HG03565 (cell line): ENCODE data around the gene THOC6.

Source experiments
- ATAC-seq: cut with Tn5 transposase; IDR thresholded peaks from one replicate; pipeline ENCODE4 v1.9.1; 2021; ENCODE audit warnings: mild to moderate bottlenecking, moderate library complexity; ENCODE audit not compliant: unreplicated experiment

Gene THOC6

GRCh38 chr16:3023669-3024478, at the start of gene THOC6, which contains the start of gene HCFC1R1:
TSS of gene THOC6 (plus strand) at chr16:3024035. CDS start at chr16:3024327, 292 bp downstream.
TSS of gene HCFC1R1 (minus strand) at chr16:3023942. CDS start at chr16:3023941, 1 bp downstream.
- ATAC-seq: peak; percentile 71

GRCh38 chr16:2974319-2975056, 49.3 kb upstream of the THOC6 start:
- ATAC-seq: no peak

GRCh38 chr16:2975161-2975795, 48.6 kb upstream of the THOC6 start:
- ATAC-seq: no peak

- no peak for ATAC-seq
These were observed 47.6 kb upstream of the THOC6 start for GRCh38 chr16:2976201-2976600.

- no peak for ATAC-seq
These were observed 47.2 kb upstream of the THOC6 start for GRCh38 chr16:2976673-2977072.

GRCh38 chr16:2977440-2977839, 46.4 kb upstream of the THOC6 start:
- ATAC-seq: no peak

- ATAC-seq: no peak
These were observed 44.1 kb upstream of the THOC6 start for GRCh38 chr16:2979669-2980226.

GRCh38 chr16:2980227-2981176, 43.3 kb upstream of the THOC6 start, which contains the start of gene PKMYT1:
TSS of gene PKMYT1 (minus strand) at chr16:2980446. CDS start at chr16:2979657, 789 bp downstream.
- ATAC-seq: peak; percentile 66

GRCh38 chr16:2981177-2981898, 42.5 kb upstream of the THOC6 start:
- no peak for ATAC-seq

- ATAC-seq: no peak
These were observed 42.0 kb upstream of the THOC6 start for GRCh38 chr16:2981899-2982250.

GRCh38 chr16:2982402-2982801, 41.4 kb upstream of the THOC6 start:
- no peak for ATAC-seq

- peak; percentile 33 for ATAC-seq
These were observed 40.1 kb upstream of the THOC6 start for GRCh38 chr16:2983706-2984136.

- ATAC-seq: no peak
These were observed 38.4 kb upstream of the THOC6 start for GRCh38 chr16:2985462-2985861.

GRCh38 chr16:2985893-2986355, 37.9 kb upstream of the THOC6 start:
- no peak for ATAC-seq

GRCh38 chr16:2986623-2987188, 37.1 kb upstream of the THOC6 start:
- ATAC-seq: no peak

- no peak for ATAC-seq
These were observed 36.5 kb upstream of the THOC6 start for GRCh38 chr16:2987286-2987685.

GRCh38 chr16:2987833-2988232, 36.0 kb upstream of the THOC6 start:
- no peak for ATAC-seq

GRCh38 chr16:2988590-2989099, 35.2 kb upstream of the THOC6 start:
- ATAC-seq: no peak

- ATAC-seq: no peak
These were observed 32.9 kb upstream of the THOC6 start for GRCh38 chr16:2990891-2991290.
